ENCODE results near the gene TK1. TPM values are rescaled to one million over a fixed set of nuclear protein-coding genes. Genes with fewer than 3 reads are reported as not detected.

TK1 gene
- polyA plus RNA-seq, 1 of the 3 experiments (the other 2 are of a cell fraction) = 112 TPM

- TF ChIP-seq CTCF (IDR thresholded peaks at IDR 0.05) (no peak), EP300 (IDR thresholded peaks at IDR 0.05; ENCODE audit: borderline replicate concordance in 1 of 2, low read depth in 1 of 2, low read length in 1 of 2) (no peak), PBX3 (IDR thresholded peaks at IDR 0.05) (no peak), RFX5 (IDR thresholded peaks at IDR 0.05; ENCODE audit: low read length) (no peak), MEF2A (IDR thresholded peaks at IDR 0.05; ENCODE audit: borderline replicate concordance, low read depth) (no peak), NRF1 (IDR thresholded peaks at IDR 0.05; ENCODE audit: low read depth, low read length) (no peak), TCF12 (IDR thresholded peaks at IDR 0.05) (no peak), CHD2 (IDR thresholded peaks at IDR 0.05; ENCODE audit: low read length, partially characterized antibody) (no peak)
Measured at GRCh38 chr17:78204387-78205123, 17.7 kb upstream of the TK1 start (continued).

GRCh38 chr17:78202666-78203065 is 15.8 kb upstream of the TK1 start:
- Histone ChIP-seq H2AFZ (ENCODE audit: low read depth) (no peak overlapping the region), H3K9me2 (no peaks in the 10 kb centered on the region), H3K79me2 (ENCODE audit: insufficient read depth) (no peaks in the 10 kb centered on the region), H3K9ac (no peak overlapping the region), H3K27me3 (ENCODE audit: insufficient read depth) (no peaks in the 10 kb centered on the region), H3K27ac (ENCODE audit: low read depth in 2 of 2, low read length in 1 of 2) (no peak overlapping the region), H3F3A (replicated peaks; ENCODE audit: insufficient read depth) (no peaks in the 10 kb centered on the region), H4K20me1 (ENCODE audit: insufficient read depth) (no peaks in the 10 kb centered on the region), H3K4me1 (ENCODE audit: control insufficient read depth in 1 of 2, insufficient read depth in 2 of 2, low read depth in 1 of 2, low read length in 1 of 2) (no peaks in the 10 kb centered on the region; a peak in 1 of 4 replicates), H3K9me3 (no peaks in the 10 kb centered on the region), H3K36me3 (replicated peaks in 1 of 2; ENCODE audit: control insufficient read depth in 1 of 2, insufficient read depth in 2 of 2, low read length in 1 of 2) (peaks cover 0 to 3% of the 10 kb centered on the region in 2 experiments), H3K4me3 (ENCODE audit: low read depth in 2 of 2, low read length in 1 of 2) (no peak overlapping the region), H3K4me2 (no peak overlapping the region)
- DNase-seq = no peak
- WGBS (ENCODE audit: low lambda C conversion rate) = 93% methylated on average over 7 of the region's 8 CpGs
- CTCF ChIA-PET = interaction anchor here (0.6 to 5.9 kb wide), 4 partner anchors 15 to 303 kb away, joined by 4 to 22 read pairs (median 10); partner anchors contain the start of genes AFMID and TK1
- POLR2A ChIA-PET = interaction anchor here (0.7 to 1.6 kb wide), 2 partner anchors 13 to 16 kb away, joined by 3 to 5 read pairs; no protein-coding TSS in a partner anchor
- TF ChIP-seq FOXJ3 (CRISPR knock-in tag; IDR thresholded peaks at IDR 0.05) = no peak
- no peak for TF ChIP-seq MEF2A (IDR thresholded peaks at IDR 0.05; ENCODE audit: borderline replicate concordance, low read depth)
- TF ChIP-seq SMC3 (IDR thresholded peaks at IDR 0.05; ENCODE audit: low read depth, low read length) = no peak
- TF ChIP-seq NRF1 (IDR thresholded peaks at IDR 0.05; ENCODE audit: low read depth, low read length) = no peak
- TF ChIP-seq TCF12 (IDR thresholded peaks at IDR 0.05) = no peak
- no peak for TF ChIP-seq EP300 (IDR thresholded peaks at IDR 0.05; ENCODE audit: borderline replicate concordance in 1 of 2, low read depth in 1 of 2, low read length in 1 of 2)
- TF ChIP-seq CTCF (IDR thresholded peaks at IDR 0.05) = no peak
- TF ChIP-seq IRF3 (IDR thresholded peaks at IDR 0.05; ENCODE audit: low read depth, low read length) = no peak
- no peak for TF ChIP-seq ELF1 (IDR thresholded peaks at IDR 0.05)
- TF ChIP-seq FOXM1 (IDR thresholded peaks at IDR 0.05; ENCODE audit: low read depth) = no peak
- TF ChIP-seq GATA2 (CRISPR knock-in tag; IDR thresholded peaks at IDR 0.05) = no peak
- TF ChIP-seq RAD21 (IDR thresholded peaks at IDR 0.05; ENCODE audit: low read length) = no peak

Data from SK-N-SH (cell line).